KOPT-K1 (cell line): ENCODE data around the gene ADGRG7.

Experiments used
- H3K27ac ChIP-seq: fragments of 200-600 bp; sonication (generic); 2 replicates; pipeline ENCODE4 v1.5.1; 2016; ENCODE audit warnings: antibody characterized with exemption, mild to moderate bottlenecking, low read depth, low read length; ENCODE audit not compliant: poor library complexity, severe bottlenecking
- H3K36me3 ChIP-seq: fragments of 200-600 bp; sonication (generic); 2 replicates; pipeline ENCODE4 v1.5.1; 2017; ENCODE audit warnings: antibody characterized with exemption, mild to moderate bottlenecking, low read length, moderate library complexity; ENCODE audit not compliant: insufficient read depth
- H3K9me3 ChIP-seq: fragments of 200-600 bp; sonication (generic); 2 replicates; pipeline ENCODE4 v1.5.1; 2017; ENCODE audit warnings: antibody characterized with exemption, low read length, mild to moderate bottlenecking; ENCODE audit not compliant: insufficient read depth, poor library complexity, severe bottlenecking

Gene ADGRG7

GRCh38 chr3:100615684-100616083, 6.3 kb downstream of the ADGRG7 start:
- no peak overlapping the region for H3K27ac ChIP-seq
- no peaks in the 10 kb centered on the region for H3K9me3 ChIP-seq
- H3K36me3 ChIP-seq: no peaks in the 10 kb centered on the region

- Histone ChIP-seq H3K9me3 (no peaks in the 10 kb centered on the region), H3K27ac (no peak overlapping the region), H3K36me3 (no peaks in the 10 kb centered on the region)
Measured at GRCh38 chr3:100621251-100621650, 11.8 kb downstream of the ADGRG7 start.

- H3K9me3 ChIP-seq: no peaks in the 10 kb centered on the region
Measured at GRCh38 chr3:100627491-100627890, 18.1 kb downstream of the ADGRG7 start.

GRCh38 chr3:100629421-100630127, 20.2 kb downstream of the ADGRG7 start:
- H3K36me3 ChIP-seq: no peaks in the 10 kb centered on the region
- no peaks in the 10 kb centered on the region for H3K9me3 ChIP-seq
- H3K27ac ChIP-seq: no peak overlapping the region

More at GRCh38 chr3:100627491-100627890, 18.1 kb downstream of the ADGRG7 start:
- Histone ChIP-seq H3K27ac (no peak overlapping the region), H3K36me3 (no peaks in the 10 kb centered on the region)

GRCh38 chr3:100630664-100631063, 21.3 kb downstream of the ADGRG7 start:
- no peak overlapping the region for H3K27ac ChIP-seq
- H3K36me3 ChIP-seq: no peaks in the 10 kb centered on the region
- no peaks in the 10 kb centered on the region for H3K9me3 ChIP-seq

GRCh38 chr3:100631236-100631635, 21.8 kb downstream of the ADGRG7 start:
- Histone ChIP-seq H3K36me3 (no peaks in the 10 kb centered on the region), H3K9me3 (no peaks in the 10 kb centered on the region), H3K27ac (no peak overlapping the region)

GRCh38 chr3:100634493-100635272, 25.3 kb downstream of the ADGRG7 start:
- Histone ChIP-seq H3K9me3 (peaks cover 5% of the 10 kb centered on the region), H3K36me3 (no peaks in the 10 kb centered on the region), H3K27ac (no peak overlapping the region)

- no peak overlapping the region for H3K27ac ChIP-seq
- H3K36me3 ChIP-seq: no peaks in the 10 kb centered on the region
- peaks cover 5% of the 10 kb centered on the region for H3K9me3 ChIP-seq
Measured at GRCh38 chr3:100635273-100635701, 25.9 kb downstream of the ADGRG7 start.

GRCh38 chr3:100637197-100637631, 27.8 kb downstream of the ADGRG7 start:
- Histone ChIP-seq H3K9me3 (peaks cover 5% of the 10 kb centered on the region), H3K36me3 (no peaks in the 10 kb centered on the region), H3K27ac (no peak overlapping the region)

- Histone ChIP-seq H3K27ac (no peak overlapping the region), H3K36me3 (no peaks in the 10 kb centered on the region), H3K9me3 (peaks cover 5% of the 10 kb centered on the region)
Measured at GRCh38 chr3:100640633-100641032, 31.2 kb downstream of the ADGRG7 start.

GRCh38 chr3:100641471-100642032, 32.2 kb downstream of the ADGRG7 start:
- no peak overlapping the region for H3K27ac ChIP-seq

GRCh38 chr3:100645913-100646312, 36.5 kb downstream of the ADGRG7 start:
- no peaks in the 10 kb centered on the region for H3K36me3 ChIP-seq
- H3K9me3 ChIP-seq: no peaks in the 10 kb centered on the region
- no peak overlapping the region for H3K27ac ChIP-seq

More at GRCh38 chr3:100641471-100642032, 32.2 kb downstream of the ADGRG7 start:
- Histone ChIP-seq H3K9me3 (peaks cover 5% of the 10 kb centered on the region), H3K36me3 (no peaks in the 10 kb centered on the region)

- Histone ChIP-seq H3K27ac (no peak overlapping the region), H3K9me3 (no peaks in the 10 kb centered on the region), H3K36me3 (no peaks in the 10 kb centered on the region)
Measured at GRCh38 chr3:100647171-100647570, 37.8 kb downstream of the ADGRG7 start.

GRCh38 chr3:100647657-100648056, 38.3 kb downstream of the ADGRG7 start:
- Histone ChIP-seq H3K27ac (no peak overlapping the region), H3K9me3 (no peaks in the 10 kb centered on the region), H3K36me3 (no peaks in the 10 kb centered on the region)
